Activated T-cell treated with anti-CD3 and anti-CD28 coated beads for 1 hour (primary cell): Measurements from ENCODE around the gene FAM90A1.
"Not testable (repeated sequence)": the region's sequence is repeated elsewhere in the genome, so short reads cannot be mapped to it uniquely, and the experiment has no call there.

Experiments used
- DNase-seq: peaks from one replicate; pipeline ENCODE4 v3.0.0-alpha.2; 2020; ENCODE audit warnings: low read depth

Gene FAM90A1

DNA sequence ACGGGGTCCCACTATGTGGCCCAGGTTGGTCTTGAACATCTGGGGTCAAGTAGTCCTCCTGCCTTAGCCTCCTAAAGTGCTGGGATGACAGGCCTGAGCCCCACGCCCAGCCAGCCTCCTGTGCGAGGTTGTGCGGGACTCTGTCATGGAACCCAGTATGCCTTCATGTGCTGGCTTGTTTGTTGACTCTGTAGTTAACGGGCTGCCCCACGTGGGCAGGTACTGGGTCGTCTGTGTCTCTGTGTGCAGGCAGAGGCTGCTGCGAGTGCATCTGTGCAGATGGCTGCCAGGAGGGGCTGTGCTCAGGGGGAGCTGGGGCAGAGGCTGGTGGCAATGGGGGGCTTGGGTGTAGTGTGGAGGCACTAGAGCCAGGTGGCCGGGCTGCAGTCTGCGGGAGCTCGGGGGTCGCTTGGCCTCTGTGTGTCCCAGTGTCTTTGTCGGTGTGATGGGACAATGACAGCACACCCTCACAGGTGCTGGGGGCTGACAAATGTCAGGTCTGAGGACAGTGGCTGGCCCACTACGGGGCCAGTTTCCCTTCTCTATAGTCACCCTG is 6.0 kb upstream of the FAM90A1 start:
- not testable (repeated sequence) for DNase-seq

DNA sequence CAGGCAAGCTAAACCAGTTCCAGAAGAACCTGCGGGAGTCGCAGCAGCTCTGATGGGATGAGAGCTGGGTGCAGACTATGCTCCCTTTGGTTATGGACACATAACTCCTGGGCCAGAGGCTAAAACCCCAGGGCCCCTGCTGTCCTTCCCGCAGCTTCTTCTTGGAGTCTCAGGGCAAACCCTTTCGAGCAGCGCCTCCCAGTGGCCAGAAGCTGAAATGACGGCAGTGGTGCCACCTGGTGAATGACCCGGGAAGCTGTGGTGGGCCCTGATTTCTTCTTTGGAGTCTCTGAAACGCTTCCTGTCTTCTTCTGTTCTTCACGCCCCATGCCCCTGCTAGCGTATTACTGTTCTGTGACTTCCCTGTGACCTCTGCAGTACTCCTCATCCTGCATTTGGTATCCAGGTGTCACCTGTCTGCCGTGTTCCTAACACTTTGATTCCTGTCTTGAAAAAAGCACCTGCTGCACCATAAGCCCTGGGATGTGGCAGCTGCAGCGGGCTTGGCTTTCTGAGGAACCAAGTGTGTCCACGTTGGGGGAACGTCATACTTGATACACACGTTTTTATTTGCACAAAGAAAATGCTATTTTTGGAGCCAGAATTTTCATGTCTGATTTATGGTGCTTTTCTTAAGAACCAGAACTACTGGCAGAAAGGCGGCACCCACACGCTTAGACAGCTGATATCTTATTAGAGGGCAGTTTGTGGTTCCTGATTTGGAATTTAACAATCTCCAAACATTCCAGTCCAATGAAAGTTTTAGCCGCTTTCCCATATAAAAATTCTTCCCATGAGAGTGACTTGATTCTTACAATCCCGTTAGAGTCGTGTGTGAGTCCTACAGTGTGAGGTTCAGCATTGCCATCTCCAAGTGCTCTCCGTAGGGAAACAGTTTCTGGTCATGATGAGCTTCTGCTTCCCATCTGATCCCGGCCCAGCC is 4.5 kb upstream of the FAM90A1 start:
- peak; percentile 55 for DNase-seq

DNA sequence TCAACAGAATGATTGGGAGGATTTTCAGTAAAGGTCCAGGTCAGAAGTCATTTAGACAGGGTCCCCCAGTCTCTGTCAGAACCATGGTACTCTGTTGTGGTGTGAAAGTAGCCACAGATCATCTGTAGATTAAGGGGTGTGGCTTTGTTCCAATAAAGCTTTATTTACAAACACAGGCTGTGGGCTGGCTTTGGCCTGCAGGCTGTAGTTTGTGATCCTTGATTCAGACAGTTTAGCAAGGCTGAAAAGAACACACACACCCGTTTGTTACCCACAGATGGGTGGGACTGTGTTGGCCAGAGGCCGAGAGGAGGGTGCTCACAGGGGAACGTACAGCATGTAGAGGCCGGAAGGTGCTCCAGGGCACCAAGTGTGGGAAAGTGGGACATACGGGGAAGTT is 3.6 kb upstream of the FAM90A1 start:
- DNase-seq: not testable (repeated sequence)

- not testable (repeated sequence) for DNase-seq
Measured at GRCh38 chr12:8229486-8229885, 2.1 kb upstream of the FAM90A1 start.

- DNase-seq: not testable (repeated sequence)
Measured at GRCh38 chr12:8228607-8229006, 1.2 kb upstream of the FAM90A1 start.

DNA sequence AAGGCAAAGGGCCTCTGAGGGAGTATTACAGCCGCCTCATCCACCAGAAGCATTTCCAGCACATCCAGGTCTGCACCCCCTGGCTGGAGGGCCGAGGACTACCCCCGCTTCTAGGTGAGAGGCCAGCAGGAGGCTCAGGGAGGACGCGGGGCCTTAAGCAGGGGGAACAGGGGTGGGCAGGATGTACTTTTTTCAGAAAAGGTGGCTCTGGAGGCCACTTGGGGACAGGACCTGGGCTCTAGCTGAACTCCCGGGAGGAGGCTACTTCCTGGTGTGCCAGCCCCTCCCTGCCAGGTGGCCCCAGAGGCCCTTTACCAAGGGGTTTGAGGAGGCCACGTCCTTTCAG is 287 bp upstream of the FAM90A1 start:
- DNase-seq: not testable (repeated sequence)

DNA sequence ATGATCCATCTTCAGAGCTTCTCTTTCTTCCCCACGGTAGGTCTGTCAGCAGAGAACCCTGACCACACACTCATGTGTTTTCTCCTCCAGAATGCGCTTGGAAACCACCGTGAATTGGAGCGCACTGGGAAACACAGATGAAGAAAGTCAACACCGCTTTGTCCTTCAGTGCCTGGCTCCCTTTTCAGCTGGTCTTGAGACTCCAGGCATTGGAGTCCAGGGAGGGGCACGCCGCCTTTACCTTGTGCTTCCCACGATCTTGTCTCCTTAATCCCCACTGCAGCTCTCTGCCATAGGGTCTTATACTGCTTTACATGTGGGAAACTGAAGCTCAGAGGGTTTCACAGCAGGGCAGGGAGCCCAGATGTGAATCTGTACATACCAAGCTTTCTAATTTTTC is 1.1 kb downstream of the FAM90A1 start:
- no peak for DNase-seq

- not testable (repeated sequence) for DNase-seq
Measured at GRCh38 chr12:8224782-8225181, 2.6 kb downstream of the FAM90A1 start.

DNA sequence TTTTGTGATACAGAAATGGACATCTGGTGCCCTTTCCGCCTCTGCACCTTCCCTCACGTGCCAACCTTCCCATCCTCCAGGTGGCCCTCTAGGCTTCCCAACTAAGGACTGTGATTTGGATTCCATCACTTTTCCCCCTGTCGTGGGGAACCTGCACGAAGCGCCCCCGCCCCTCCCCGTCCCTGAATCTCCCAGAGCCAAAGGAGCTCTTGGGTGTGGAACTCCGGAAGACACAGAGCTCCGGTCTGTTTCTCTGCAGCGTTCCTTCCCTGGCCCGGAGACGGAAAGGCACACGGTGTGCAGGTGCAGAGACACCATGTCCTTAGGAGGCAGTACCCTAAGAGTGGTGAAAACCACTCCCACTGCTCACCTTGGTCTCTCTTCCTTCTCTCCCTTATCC is 3.8 kb downstream of the FAM90A1 start:
- not testable (repeated sequence) for DNase-seq

DNA sequence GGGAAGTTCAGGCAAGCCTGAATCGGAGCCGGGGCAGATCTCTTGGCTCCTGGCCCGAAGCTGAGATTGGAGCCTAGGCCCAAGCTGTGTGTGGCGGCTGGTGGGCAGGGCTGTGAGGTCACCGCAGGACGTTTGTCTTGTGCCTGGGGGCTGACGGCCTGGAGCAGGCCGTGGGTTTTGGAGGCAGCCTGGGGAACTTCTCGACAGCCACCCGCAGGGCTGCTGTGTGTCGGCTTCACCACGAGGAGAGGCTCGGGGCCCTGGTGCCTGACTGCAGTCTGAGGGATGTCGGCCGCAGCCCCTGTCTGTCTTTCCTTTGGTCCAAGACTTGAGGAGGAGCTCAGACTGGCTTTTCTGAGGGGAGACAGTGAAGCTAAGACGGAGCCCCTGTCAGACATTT is 5.1 kb downstream of the FAM90A1 start:
- DNase-seq: not testable (repeated sequence)

DNA sequence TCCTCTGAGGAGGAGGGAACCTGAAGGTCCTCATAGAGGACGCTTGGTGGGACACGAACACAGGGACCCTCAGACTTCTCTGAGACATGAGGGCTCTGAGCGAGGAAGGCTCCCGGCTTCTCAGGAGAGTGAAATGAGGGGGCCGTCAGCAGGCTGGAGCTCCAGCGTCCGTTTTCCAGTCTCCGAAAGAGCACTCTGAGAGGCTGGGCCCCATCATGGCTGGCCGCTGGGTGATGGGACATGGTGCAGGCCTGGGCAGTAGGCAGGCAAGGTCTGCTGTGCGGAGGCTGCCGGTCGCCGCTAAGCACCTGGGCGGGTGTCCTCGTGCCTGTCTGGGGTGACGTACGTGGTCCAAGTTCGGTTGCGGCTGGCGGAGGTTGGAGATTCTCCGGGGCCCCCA is 5.6 kb downstream of the FAM90A1 start:
- DNase-seq: not testable (repeated sequence)

GRCh38 chr12:8221375-8221774 is 6.0 kb downstream of the FAM90A1 start:
- not testable (repeated sequence) for DNase-seq

DNA sequence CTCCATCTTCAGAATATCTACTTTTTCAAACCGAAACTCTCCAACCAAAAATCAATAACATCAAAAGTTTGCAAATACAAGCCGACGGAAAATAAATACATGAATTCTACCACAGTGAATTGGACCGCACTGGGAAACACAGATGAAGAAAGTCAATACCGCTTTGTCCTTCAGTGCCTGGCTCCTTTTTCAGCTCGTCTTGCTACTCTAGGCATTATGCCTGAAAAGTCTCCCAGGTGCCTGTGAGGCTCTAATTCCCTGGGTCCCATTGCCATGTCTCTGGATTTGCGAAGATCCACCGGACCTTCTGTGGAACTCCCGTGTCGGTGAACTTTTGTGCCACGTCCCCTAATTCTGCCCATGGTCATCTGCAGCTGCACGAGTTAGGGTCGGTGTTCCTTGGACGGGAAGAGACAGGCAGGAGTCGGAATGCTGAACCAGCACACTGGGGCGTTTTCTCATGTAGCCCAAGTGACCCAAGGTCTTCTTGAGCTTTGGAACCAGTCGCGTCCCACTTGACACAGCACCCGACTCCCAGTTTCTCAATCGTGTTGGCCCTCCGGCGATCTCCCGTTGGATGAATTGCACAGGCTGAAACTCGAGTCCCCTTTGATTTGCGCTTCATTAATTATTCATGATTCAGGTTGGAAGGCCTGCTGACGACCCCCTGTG is 8.6 kb downstream of the FAM90A1 start:
- not testable (repeated sequence) for DNase-seq

GRCh38 chr12:8197685-8198308 is 29.6 kb downstream of the FAM90A1 start:
- not testable (repeated sequence) for DNase-seq

GRCh38 chr12:8188088-8188487 is 39.3 kb downstream of the FAM90A1 start:
- DNase-seq: not testable (repeated sequence)

DNA sequence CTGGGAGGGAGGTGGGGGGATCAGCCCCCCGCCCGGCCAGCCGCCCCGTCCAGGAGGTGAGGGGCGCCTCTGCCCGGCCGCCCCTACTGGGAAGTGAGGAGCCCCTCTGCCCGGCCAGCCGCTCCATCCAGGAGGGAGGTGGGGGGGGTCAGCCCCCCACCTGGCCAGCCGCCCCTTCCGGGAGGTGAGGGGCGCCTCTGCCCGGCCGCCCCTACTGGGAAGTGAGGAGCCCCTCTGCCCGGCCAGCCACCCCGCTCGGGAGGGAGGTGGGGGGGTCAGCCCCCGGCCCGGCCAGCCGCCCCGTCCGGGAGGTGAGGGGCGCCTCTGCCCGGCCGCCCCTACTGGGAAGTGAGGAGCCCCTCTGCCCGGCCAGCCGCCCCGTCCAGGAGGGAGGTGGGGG is 43.2 kb downstream of the FAM90A1 start:
- not testable (repeated sequence) for DNase-seq

DNA sequence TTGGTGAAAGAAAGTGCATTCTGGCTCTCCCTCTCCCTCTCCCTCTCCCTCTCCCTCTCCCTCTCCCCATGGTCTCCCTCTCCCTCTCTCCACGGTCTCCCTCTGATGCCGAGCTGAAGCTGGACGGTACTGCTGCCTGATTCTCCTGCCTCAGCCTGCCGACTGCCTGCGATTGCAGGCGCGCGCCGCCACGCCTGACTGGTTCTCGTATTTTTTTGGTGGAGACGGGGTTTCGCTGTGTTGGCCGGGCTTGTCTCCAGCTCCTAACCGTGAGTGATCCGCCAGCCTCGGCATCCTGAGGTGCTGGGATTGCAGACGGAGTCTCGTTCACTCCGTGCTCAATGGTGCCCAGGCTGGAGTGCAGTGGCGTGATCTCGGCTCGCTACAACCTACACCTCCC is 44.1 kb downstream of the FAM90A1 start:
- not testable (repeated sequence) for DNase-seq

DNA sequence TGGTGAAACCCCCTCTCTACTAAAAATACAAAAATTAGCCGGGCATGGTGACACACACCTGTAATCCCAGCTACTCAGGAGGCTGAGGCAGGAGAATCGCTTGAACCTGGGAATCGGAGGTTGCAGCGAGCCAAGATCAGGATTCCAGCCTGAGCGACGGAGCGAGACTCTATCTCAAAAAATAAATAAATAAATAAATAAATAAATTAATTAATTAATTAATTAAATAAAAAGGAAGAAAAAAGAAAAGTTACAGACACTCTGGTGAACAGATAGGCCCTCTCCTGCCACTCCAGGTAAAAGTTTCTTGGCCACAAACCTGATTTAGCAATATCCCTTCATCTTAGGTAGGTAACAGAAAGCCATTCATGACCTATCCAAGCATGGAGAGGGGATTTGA is 44.5 kb downstream of the FAM90A1 start:
- DNase-seq: not testable (repeated sequence)

DNA sequence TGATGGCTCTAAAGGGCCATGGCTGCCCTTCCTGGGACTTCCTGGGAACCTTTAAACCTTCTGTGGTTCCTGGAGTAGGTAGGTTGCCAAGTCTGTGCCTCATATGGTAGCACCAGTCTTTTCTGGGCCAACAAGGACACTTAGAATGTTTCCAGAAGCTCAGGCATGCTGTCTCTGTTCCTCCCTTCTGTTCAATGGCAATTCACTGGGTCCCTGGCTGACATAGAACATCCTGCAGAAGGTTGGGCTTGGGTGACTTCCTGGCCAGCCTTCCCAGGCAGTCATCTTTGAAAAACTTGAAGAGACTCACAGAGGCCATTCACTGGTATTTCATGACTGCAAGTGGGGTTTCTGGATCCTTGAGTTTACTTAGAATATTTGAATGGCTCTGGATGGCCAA is 46.1 kb downstream of the FAM90A1 start:
- DNase-seq: not testable (repeated sequence)

DNA sequence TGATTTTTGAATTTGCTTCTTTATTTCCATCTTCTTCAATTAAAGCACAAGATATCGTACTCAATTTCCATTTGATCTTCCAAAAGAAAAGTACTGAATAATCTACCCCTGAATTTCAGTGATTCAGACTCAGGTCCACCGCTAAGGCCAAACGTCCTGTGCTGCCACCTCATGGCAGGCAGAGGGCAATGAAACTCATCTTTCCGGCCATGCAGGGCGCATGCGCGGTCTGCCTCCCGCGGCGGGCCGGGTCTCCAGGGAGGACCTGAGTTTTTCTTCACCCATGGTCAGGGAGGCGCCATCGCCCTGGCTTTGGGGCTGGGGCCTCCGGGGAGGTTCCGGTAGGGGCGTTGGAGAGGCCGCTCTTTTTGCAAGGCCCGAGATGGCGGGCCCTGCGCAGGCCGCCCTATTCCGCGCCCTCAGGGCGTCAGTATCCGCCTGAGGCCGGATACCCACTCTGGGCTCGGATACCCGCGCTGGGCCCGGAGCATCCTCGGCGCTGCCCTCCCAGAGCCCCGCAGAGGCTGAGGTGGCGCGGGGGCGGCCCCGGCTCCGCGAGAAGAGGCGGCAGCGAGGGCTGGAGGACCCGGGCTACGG is 47.3 kb downstream of the FAM90A1 start:
- peak; percentile 46 for DNase-seq

GRCh38 chr12:8172911-8173310 is 54.5 kb downstream of the FAM90A1 start:
- not testable (repeated sequence) for DNase-seq
